NCI-H69 (cell line): ENCODE measurements around the gene ACSL3.

Experiments used
- DNase-seq: peaks from one replicate; lab custom pipeline; 2025; lab: John Stamatoyannopoulos, UW

Gene ACSL3

DNA sequence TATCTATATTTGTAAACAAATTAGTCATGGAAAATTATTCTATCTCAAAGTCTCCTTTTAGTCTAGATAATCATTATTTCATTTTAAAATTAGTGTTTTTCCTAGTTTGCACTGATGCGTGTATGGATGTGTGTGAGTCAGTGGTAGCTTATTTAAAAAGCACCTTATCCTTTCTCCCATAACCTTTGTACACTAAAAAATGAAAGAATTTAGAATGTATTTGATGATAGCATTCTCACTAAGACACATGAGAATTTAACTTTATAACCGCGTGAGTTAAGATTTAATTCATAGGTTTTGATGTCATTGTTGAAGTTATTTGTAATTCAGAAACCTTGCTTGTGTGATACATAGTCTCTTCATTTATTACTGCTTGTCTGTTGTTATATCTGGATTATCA lies 81.7 kb downstream of the ACSL3 start:
- no peak for DNase-seq

DNA sequence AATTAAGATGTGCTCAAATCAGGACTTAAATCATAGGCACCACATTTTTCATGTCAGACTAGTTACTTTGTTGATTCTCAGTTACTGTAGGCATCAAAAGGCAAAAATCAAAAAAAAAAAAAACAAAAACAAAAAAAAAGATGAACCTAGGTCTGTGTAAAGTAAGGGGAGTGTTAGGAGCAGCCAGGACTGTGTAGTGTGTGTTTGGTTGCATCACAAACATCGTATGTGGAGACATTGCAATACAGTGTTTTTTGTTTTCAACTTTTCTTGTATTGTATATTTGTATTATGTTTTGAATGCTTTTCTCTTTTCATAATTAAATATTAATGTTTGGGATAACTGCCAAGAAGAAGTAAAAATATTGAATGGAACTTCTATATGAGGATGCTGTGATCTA lies 82.1 kb downstream of the ACSL3 start:
- DNase-seq, result no peak

DNA sequence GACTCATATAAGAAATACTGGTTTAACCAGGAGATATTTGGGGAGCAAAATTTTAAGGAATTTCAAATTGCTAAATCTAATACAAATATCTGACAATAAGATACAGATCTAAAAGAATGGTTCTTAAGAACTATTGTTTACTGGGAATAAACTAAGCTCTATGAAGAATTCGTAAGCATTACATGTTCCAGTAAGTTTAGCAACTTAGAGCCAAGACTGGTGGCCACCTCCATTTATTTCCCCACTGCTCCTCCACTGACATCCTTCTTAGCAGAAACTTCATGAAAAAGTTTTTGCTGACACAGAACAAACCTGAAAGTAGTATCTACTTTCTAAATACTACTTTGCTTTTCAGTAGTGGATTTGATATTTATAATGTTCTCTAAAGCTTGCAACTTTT lies 83.0 kb downstream of the ACSL3 start:
- no peak for DNase-seq

DNA sequence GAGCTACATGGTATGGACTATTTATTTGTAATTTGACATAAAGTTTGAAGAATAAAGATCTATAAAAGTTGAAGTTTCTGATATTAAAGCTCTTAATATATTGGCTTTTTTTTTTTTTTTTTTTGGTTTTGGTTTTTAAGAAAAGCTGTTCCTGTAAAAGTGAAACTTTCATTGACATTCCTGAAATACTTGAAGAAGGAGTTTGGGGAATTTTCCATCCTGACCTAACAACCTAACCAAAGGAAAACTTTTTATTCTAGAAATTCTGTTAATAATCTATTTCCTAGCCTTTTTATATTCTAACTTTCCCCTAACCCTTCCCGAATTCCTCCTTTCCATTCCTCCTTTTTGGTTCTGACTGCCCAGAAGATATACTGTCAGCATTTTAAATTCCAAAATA lies 83.7 kb downstream of the ACSL3 start:
- DNase-seq, result no peak

DNA sequence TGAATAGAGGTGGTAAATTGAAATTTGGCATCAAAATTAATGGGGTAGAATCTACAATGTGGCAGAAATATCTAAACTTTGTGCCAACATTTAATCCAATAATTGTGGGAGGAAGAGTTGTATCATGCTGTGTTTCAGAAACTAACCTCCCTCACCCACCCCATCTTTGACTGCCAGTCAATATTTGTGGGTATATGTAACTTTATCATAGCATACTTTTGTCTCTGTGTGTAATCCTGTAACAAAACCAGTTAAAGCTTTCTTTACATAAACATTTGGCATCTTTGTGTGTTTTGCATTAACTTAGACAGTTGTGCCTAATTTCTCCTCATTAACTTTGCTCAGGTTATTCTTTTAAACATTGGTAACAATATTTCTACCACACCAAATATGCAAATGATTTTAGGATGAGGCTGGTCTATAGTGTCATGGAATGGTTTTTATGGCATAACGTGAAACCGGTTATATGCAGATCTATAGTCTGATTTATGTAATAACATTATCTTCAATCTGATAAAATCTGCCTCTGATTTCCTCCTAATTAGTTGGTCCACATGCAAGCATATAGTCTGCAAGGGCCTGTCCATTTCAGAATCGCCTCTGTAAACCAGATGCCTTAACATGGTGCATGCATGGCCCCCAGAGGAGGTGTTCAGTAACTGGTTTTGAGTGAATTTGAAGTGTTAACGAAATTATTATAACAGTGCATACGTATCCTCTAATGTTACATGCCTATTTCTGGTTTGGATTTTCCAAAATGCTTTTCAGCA lies 84.3 kb downstream of the ACSL3 start:
- no peak for DNase-seq

DNA sequence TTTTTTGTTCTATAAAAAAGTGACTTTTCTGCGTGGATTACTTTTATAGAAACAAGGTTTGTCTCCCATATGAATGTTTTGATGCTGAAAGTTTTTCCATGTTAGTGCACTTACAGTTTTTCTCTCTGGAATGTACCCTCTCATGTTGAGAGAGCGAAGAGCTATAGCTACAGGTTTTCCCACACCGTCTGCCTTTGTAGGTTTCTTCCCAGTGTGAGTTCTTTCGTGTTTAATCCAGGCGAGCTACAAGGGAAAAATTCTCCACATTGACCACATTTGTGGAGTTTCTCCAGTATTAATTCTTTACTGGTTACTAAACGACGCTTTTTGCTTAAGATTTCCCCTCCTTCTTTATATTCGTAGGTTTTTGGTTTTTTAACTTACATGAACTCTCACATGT lies 85.1 kb downstream of the ACSL3 start:
- DNase-seq, result no peak

DNA sequence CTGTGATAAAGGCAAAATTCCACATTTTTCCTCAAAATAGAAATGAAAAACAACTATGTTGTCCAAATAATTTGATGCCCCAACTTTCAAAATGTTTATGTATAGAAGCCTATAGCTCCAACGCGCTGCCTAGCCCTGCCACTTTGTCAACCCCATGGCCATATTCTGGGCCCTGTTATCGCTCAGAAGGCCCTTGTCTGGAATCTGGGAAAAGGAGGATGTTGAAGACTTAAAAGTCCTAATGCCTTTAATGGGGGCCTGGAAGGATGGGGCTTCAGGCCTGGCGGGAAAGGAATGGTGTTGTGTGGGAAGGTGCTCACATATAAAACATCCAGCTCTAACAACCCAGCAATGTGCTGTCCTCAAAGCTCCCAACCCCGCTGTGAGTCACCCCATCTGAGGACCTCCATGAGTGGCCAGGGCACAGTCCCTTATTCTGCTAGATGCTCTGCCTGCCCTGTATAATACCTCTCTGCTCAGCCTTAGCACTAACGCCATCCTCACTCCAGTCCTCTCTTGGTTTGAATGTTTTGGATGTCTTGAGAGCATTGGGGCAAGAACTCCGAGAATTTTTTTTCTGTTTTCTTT lies 86.0 kb downstream of the ACSL3 start:
- DNase-seq, result no peak

DNA sequence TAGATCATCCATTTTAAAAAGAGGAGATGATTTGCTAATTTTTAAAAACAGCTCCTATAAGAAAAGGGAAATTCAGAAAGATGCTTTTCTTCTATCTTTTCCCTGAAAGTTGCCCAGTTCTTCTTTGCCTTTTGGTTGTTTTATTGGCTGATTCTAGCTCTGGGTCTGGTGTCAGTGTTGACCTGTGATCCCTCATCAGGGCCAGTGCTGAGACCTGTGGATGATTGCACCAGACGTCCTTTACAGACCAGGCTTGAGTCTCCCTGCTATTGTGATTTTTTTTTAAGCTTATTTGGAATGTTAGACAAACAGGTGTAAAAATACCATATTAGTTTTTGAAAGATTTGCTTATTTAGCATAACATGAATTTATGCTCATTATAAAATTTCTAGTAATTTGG lies 88.2 kb downstream of the ACSL3 start:
- DNase-seq, result no peak

DNA sequence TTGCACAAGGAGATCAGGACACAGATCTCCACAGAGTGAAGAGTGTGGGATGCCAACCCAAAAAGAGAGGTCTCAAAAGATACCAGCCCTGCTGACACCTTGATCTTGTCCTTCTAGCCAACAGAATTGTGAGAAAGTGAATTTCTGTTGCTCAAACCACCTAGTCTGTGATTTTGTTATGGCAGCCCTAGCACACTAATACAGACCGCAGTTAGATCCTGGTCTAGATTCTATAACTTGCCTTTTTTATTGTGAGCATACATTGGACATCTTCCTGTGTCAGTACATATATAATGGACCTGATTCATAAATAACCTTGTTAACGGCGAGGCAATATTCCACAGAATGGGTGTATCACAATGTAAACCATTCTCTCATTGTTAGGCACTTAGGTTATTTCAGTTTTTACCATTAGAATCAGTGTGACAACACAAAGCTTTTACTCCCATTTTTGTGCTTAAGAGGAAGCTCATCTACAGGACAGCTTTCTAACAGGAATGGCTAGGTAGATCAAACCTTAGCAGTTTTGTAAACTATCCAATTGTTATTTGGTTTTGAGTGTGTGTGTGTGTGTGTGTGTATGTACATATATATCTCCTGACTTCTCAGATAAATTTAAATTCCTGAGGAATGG lies 89.0 kb downstream of the ACSL3 start:
- no peak for DNase-seq

DNA sequence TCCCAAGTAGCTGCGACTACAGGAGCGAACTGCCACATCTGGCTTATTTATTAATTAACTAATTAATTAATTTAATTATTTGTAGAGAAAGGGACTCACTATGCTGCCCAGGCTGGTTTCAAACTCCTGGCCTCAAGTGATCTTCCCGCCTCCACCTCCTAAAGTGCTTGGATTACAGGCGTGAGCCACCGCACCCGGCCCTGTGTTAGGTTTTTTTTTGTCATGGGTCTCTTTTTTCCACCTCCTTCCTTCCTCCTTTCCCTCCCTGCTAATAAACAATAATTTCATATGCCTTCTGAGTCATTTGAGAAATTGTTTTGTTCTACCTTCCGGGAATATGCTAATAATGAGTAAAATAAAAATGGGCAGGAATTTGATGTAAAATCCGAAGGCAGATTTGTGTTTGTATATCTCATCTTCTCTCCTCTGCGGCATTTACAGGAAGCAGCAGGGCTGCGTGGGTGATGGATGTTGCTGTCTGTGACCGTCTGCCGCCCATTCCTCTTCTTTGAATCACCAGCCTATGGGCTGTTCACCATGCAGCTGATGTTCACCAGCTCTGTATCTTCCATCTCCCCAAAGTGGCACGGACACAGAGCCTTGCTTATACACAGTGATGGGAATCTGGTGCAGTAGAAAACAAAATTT lies 89.9 kb downstream of the ACSL3 start:
- DNase-seq, result no peak

DNA sequence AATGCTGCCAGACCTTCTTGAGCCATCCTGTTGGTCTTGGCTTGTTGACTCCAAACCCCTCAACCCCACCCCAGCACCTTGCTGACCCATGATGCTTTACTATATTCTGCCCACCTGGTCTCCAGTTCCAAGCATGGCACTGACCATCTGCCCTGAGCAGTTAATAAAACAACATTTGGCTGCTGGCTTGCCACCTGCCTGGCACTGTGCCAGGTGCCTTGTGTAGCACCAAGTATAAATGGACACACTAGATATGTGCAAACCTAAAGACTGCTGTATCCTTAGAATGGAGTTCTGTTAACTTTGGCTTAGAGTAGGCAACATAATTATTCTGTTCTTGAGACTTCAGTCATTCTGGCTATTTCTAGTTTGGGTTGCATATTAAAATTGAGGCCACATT lies 91.4 kb downstream of the ACSL3 start:
- DNase-seq, result peak; percentile 86

DNA sequence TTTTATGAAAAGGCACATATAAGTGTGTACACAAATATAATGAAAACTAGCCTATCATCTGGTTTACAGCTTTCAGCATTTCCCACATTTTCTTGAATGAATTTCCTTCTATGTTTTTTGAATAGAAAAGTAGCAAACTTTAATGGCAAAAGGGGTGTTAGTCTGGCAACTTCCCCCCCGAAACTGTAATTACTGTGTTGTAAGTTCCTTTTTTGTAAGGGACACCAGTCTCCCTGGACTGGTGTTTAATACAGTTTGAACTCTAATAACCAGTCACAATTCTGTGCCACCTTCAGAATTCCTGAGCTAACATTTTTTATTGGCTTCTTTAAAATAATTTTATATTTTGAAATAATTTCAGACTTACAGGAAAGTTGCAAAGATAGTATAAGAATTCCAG lies 94.2 kb downstream of the ACSL3 start:
- DNase-seq, result no peak

DNA sequence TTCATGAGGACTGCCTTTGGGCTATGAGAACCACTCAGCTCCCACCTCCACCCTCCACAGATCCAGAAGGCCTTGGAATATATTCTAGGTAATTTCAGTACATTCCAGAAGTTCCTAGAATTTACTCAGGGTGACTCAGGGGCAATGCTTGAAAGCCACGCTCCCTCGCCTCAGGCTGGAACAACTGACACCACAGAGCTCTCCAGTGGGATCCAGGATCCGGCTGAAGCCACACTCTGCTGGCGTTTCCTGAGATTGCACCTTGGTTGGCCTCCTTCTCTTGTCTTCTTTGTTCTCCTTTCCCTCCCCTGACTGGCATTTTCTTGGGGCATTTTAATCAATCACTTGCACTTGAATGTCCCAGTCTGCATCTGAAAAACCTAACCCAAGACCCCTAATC lies 98.5 kb downstream of the ACSL3 start:
- DNase-seq, result no peak

DNA sequence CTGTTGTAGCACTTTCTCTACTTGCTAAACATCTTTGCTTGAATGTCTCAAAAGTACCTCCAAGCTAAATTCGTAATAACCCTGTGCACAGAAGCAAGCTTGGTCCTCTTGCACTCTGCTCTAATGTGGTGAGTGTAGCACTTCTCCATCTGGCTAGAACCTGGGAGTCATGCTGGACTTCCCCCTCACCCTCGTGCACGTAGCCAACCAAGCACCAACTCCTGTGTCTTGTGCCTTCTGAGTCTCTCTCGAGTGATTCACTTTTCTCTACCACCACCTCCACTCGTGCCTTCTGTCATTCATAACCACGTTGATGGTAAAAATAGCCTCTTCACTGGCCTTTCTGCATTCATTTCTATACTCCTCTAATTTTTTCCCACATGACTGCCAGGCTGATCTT lies 99.3 kb downstream of the ACSL3 start:
- DNase-seq, result no peak

DNA sequence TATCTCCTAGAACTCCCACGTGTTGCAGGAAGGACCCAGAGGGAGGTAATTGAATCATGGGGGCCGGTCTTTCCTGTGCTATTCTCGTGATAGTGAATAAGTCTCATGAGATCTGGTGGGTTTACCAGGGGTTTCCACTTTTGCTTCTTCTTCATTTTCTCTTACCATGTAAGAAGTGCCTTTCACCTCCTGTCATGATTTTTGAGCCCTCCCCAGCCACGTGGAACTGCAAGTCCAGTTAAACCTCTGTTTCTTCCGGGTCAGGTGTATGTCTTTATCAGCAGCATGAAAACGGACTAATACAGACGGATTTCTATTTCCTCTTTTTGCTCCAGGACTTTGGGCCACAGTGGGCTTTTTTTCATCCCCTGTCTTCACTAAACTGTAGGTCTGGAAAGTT lies 102.8 kb downstream of the ACSL3 start:
- no peak for DNase-seq

DNA sequence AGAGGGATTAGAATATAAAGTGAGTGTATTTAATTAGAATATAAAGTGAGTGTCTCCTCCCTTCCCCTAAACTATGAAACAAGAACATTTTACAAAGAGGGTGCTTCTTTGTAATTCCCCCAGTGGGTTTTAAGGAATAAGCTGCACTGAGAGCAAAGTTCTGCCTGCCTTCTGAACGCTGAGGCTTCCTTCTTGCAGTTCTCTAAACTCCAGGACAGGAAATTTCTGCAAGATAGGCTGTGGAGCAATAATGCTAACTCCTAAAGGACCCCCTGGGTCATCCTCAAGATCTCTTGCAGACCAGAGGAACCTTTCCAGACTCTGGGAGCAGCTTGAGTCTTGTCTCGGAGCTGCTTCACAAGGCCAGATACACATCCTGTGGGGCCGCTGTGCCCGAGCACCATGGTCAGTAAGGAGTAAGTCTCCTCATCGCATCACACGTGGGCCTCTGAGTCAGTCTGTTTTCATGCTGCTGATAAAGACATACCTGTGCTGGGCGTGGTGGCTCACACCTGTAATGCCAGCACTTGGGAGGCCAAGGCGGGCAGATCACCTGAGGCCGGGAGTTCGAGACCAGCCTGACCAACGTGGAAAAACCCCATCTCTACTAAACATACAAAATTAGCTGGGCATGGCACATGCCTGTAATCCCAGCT lies 103.7 kb downstream of the ACSL3 start:
- DNase-seq, result no peak

DNA sequence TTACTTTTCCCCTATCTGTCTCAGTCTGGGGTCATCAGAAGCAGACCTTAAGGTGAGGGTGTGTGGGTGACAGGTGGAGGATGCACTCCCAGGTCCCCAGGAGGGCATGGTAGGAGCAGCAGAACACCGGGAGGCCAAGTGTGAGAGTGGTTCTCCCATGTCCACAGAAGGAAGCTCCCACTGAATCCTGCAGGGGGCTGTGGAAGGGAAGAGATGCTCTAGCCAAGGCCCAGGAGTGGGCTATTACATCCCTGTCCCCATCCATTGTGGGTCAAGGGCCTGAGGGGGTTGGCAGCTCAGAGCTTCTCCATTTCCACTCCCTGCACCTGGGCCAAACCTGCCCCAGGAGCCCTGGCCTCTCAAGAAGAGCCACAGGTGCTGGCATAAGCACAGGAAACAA lies 104.7 kb downstream of the ACSL3 start:
- no peak for DNase-seq

DNA sequence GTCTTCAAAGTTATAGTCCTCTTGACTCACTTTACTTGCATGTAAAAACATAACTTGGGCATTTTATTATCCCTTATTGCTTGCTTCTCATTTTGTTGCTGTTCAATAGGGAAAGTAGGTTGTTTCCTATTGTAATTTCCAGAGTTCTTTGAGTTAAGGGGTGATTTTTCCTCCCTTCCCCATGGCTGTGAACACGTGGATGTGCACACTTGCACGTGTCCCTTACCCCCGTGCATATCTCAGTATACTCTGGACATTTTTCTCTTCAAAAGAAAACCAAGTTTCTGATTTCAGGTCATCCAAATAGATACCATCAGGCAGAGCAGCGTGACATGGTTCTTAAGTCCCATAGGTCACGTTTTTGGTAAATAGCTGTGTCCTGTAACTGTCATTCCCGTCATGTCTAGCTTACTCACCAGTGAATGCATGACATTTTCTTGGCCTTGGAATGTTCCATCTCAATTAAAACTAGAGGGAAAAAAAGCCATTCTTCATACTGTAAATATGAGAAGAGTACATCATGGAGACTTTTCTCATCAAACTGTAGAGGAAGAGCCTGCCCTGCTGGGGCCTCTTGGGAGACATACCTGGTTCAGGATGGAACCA lies 107.8 kb downstream of the ACSL3 start:
- DNase-seq, result no peak

DNA sequence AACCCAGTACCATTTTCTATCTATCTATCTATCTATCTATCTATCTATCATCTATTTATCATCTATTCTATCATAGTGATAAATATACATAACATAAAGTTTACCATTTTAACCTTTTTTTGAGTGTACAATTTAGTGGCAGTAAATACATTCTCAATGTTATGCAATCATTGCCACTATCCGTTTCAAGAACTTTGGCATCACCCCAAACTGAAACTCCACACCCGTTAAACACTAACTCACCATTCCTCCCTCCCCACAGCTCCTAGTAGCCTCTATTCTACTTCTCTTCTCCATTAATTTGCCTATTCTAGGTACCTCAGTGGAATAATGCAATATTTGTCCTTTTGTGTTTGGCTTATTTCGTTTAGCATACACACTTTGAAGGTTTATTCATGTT lies 108.7 kb downstream of the ACSL3 start:
- DNase-seq, result no peak

DNA sequence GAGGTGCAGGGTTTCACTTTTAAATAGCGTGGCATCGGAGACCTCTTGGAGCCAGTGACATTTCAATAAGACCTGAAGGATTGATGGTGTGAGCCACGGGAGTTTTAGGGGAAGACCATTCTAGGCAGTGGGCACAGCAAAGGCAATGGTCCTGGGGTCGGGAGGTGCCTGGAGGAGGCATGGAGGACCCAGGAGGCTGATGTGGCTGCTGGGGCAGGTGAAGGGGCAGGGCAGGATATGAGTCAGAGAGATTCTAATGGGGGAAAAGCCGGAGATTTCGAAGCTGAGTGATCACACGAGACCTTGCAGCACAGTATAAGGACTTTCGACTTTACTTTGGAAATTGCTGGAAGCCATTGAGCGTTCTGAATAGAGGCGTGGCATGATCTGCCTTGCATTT lies 111.6 kb downstream of the ACSL3 start:
- no peak for DNase-seq

DNA sequence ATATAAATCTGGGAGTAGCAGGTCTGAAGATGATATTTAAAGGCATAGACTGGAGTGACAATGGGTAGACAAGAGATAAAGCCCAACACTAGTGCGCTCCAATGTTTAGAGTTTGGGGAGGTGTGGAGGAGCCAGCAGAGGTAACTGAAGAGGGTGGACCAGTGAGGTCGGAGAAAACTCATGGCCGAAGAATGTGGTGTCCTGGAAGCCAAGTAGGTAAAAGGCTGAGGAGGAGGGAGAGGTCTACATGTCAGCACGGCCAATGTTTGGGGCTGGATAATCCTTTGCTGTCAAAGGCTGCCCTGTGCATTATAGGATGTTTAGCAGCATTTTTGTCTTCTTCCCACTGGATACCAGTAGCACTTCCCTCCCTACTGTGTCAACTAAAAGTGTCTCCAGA lies 112.4 kb downstream of the ACSL3 start:
- no peak for DNase-seq

DNA sequence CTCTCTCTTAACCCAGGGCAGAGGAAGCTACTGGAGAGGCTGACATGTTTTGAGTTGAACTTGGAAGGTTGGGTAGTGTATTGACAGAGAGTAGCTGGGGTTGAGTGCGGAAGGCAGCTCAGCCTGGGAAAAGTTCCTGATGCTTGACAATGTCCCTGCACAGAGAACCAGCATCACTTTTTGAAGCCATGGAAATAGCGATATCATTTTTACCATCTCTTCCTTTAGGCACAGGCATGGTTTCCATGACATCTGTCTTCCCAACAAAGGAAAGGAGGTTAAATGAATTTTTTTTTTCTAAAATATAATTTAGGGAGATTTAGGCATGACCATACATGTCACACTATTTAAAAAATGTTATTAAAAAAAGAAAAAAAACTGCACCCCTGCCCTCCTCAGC lies 112.9 kb downstream of the ACSL3 start:
- no peak for DNase-seq
